GM19025 (cell line): ENCODE measurements around the gene FGF7.
"Not testable (repeated sequence)": the region's sequence is repeated elsewhere in the genome, so short reads cannot be mapped to it uniquely, and the experiment has no call there.

Experiments
- ATAC-seq: cut with Tn5 transposase; IDR thresholded peaks from one replicate; pipeline ENCODE4 v1.9.1; 2021; ENCODE audit warnings: mild to moderate bottlenecking, low read depth, moderate library complexity; ENCODE audit not compliant: unreplicated experiment

FGF7 gene

DNA sequence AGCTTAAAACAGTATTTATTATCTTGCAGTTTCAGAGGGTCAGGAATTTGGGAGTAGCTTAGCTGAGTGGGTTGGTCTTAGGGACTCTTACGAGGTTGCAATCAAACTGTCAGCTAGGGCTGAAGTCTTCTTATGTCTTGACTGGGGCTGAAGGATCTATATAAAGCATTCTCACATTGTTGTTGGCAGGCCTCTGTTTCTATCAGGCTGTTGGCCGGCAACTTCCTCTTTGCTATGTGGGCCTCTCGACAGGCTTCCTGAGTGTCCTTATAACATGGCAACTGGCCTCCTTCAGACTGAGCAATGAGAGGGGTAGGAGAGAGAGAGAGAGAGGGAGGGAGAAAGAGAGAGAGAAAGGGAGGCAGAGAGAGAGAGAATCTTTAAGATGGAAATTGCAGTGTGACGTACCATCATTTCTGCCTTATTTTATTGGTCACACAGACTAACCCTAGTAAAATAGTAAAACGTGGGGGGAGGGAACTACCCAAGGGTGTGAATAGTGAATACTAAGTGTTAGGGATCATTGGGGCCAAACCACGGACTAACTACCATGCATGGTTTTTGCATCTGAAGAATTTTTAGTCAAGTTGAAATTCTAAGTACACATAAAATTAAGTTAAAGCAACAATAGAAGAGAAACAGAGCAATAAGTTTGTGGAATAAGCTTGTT is 16.1 kb downstream of the FGF7 start:
- ATAC-seq: no peak

DNA sequence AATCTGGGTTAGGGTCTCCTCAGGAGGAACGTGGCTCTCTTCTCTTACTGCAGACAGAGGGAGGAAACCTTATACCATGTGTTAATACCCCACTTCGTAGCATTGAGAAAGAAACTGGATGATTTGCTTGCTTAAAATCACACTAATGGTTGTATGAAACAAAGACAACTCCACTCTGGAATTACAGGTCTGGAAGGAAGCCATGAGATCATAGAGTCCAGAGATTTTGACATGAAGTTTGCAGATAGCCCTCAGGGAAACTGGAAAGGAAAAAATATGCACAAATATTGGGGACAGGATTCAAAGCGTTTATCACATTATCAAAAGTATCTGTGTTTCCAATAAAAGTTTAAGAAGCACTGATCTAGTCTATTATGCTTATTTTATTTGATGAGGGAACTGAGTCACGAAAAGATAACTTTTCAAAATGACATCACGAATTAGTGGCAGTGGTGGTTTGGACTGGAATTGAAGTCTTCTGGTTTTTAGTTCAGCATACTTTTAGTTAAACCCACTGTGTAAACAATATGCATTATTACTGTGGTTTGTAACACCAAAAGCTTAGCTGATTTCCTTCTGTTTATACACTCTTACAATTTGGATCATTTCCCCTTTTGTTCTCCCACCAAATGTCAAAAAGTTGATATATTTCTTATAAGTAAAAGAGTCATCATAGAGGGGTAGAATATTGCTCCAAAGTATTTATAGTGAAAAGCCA is 16.8 kb downstream of the FGF7 start:
- no peak for ATAC-seq

DNA sequence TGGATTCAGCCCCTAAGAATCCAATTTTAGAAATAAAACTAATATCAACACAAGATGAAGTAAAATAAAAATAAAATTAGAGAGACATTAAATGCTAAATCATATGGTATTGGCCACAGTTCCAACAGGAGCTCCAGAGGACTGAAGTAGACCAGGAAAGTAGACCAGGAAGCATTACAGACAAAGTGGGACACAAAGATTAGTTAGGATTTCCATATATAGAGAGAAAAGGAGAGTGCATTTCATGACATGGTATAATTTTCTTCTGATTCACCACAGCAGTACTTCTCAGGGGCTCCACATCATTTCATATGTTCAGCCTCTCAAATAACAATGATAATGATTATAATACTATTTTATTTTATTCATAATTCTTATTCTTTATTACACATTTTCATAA is 18.3 kb downstream of the FGF7 start:
- no peak for ATAC-seq

DNA sequence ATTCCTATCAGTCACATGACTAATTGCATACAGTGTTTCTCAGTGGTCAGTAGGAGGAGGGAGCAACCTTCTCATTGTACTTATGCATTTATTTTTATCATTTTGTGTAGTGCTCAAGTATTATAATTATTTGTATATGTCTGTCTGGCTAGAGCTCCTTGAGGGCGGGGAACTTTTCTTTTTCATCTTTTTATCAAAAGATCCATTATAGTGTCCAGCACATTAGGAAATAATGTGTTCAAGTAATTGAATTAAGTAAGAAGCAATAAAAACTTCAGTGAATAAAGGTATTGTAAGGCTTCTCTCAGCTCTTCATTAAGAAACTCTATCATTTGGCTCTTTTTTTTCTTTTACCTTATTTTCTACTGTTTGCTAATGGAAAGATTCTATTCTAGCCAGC is 18.8 kb downstream of the FGF7 start:
- ATAC-seq: no peak

GRCh38 chr15:49452595-49452994 is 29.6 kb downstream of the FGF7 start:
- ATAC-seq: no peak

- ATAC-seq: no peak
Observed at GRCh38 chr15:49456166-49456565, 33.1 kb downstream of the FGF7 start.

- ATAC-seq: no peak
Observed at GRCh38 chr15:49458145-49458544, 35.1 kb downstream of the FGF7 start.

DNA sequence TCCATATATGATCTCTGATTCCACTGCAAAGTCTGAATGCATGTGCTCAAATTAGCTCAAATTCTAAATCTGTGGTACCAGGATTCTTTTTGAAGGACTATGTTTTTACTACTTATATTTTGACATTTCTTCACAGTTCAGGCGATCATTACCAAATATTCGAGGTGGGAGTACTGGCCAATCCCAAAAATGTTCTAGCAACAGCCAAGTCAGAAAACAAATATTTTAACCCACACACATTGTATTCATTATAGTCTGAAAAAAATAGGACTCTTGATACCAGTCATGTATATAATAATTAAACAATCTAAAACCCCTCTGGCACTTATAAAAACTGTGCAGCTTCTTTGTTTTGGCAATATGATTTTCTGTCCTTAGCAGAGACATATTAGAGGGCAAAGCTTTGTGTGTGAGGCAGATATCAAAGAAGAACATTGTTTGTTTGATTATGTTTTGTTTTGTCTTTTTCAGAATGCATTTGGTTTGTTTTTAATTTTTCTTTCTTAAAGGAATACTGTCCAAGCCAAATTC is 37.4 kb downstream of the FGF7 start:
- ATAC-seq: no peak

- no peak for ATAC-seq
Observed at GRCh38 chr15:49462232-49462844, 39.3 kb downstream of the FGF7 start.

GRCh38 chr15:49464522-49464921 is 41.5 kb downstream of the FGF7 start:
- no peak for ATAC-seq

DNA sequence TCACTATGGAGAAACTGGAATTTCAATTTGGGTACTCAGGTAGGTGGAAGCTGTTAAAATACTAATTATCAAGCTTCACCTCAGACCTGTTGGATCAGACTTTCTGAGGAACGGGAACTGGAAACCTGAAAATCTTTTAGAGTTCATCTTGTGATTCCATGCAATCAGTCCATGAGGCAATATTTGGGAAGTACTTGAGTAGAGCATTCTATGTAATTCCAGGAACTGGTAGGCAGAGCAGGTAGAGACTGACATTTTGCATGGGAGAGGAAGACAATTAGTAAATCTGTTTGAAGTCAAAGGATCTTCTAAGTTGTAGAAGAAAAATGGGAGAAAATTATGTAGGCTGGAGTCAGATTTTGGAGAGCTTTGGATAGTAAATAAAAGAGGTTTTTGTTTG is 43.1 kb downstream of the FGF7 start:
- no peak for ATAC-seq

- no peak for ATAC-seq
Observed at GRCh38 chr15:49467746-49468480, 44.9 kb downstream of the FGF7 start.

DNA sequence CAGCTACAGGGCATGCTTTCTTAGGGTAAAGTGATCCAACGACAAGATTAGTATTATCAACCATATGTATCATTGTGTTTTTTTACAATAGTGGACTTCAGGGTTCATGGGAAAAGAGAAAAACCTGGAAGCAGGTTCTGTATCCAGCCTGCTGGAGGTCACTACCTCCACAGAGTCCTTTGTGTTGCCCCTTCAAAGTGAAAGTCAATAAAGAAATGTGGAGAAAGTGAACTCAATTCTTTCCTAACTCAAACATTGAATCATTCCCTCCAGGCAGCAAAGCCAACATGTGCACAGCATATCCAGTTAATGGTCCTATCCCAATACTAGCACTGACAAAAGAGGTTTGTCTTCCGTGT is 45.4 kb downstream of the FGF7 start:
- ATAC-seq: no peak

DNA sequence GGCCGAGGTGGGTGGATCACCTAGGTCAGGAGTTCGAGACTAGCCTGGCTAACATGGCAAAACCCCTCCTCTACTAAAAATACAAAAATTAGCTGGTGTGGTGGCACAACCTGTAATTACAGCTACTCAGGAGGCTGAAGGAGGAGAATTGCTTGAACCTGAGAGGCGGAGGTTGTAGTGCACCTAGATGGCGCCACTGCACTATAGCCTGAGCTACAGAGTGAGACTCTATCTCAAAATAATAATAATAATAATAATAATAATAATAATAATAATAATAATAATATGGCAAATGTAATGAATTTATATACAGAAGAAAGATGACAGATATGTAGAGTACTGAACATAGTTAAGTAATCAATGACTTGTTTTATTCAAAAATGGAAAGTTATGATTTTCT is 48.2 kb downstream of the FGF7 start:
- not testable (repeated sequence) for ATAC-seq

- peak; percentile 84 for ATAC-seq
Observed at GRCh38 chr15:49471733-49472132, 48.7 kb downstream of the FGF7 start.

GRCh38 chr15:49472338-49472737 is 49.3 kb downstream of the FGF7 start:
- no peak for ATAC-seq

DNA sequence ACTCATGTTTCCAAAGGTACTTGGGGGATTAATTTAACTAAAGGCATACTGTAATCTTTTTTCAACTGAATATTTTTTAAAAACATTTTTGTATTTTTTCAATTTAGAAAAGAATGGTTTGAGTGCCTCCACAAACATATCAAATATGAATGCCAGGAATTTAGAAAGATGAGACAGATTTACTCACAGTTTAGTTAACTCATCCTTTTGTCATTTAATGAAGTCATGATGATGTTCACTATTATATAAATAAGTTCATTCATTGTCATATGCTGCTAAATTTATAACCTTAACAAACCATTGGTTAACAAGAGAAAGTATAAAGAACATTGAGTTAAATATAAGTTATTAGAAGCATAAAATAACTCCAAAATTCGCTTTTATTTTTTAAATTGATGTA is 50.0 kb downstream of the FGF7 start:
- ATAC-seq: no peak

GRCh38 chr15:49478021-49478420 is 55.0 kb downstream of the FGF7 start:
- ATAC-seq: not testable (repeated sequence)

DNA sequence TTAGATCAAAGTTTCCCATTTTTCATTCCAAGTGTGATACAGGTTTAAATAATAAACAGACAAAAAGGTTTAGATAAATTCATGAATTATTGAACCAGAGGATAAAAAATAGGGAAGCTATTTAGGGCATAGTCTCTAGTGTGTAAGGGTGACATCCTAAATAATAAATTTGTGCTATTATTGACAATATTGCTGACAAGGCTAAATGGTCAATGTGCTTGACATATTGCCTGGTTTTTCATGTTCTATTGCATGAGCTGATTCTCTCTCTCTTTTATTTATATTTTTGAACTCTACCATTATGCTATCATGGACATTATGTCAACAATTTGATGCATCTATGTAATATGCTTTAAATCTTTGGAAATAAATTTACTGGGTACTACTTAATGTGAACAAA is 55.9 kb downstream of the FGF7 start:
- not testable (repeated sequence) for ATAC-seq

- ATAC-seq: not testable (repeated sequence)
Observed at GRCh38 chr15:49485401-49485800, 62.4 kb downstream of the FGF7 start.

DNA sequence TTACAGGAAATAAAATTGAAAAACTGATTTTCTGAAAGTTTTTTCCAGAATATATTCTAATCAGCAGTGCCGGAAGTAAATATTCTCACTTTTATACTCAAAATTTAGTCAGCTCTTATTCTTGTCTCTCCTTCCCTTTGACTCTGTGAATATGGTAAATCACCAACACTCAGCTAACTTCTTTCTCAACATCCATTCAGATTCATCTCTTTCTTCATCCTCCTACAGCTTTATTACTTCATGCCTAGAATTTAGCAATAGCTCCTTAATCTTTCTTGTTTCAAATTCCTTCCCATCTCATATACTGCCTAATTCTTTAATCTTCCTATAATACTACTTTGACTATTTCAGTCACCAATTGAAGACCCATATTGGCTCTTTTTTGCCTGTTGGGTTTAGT is 67.9 kb downstream of the FGF7 start:
- ATAC-seq: no peak
